ENCODE results near the gene LDB3. TPM values are rescaled to one million over a fixed set of nuclear protein-coding genes. Genes with fewer than 3 reads are reported as not detected.

Gene LDB3
- total RNA-seq, 3 donors from 2014 or later (not counting 1 experiment from before 2014, with no cell fraction given), result 0.11 to 0.12 TPM; not detected in 1

- Histone ChIP-seq H3K9me3 (ENCODE audit: control insufficient read depth, insufficient read depth, low read length) (no peaks in the 10 kb centered on the region), H3K4me1 (ENCODE audit: control insufficient read depth, insufficient read depth, low read length) (peaks cover 12% of the 10 kb centered on the region), H3K27me3 (ENCODE audit: control insufficient read depth, insufficient read depth, low read length) (no peaks in the 10 kb centered on the region), H3K4me3 (ENCODE audit: low read length) (no peak overlapping the region), H3K27ac (ENCODE audit: low read length) (no peak overlapping the region), H3K36me3 (ENCODE audit: control insufficient read depth, insufficient read depth, low read length) (no peaks in the 10 kb centered on the region)
- no peak for ATAC-seq
- TF ChIP-seq, protein P1, sequence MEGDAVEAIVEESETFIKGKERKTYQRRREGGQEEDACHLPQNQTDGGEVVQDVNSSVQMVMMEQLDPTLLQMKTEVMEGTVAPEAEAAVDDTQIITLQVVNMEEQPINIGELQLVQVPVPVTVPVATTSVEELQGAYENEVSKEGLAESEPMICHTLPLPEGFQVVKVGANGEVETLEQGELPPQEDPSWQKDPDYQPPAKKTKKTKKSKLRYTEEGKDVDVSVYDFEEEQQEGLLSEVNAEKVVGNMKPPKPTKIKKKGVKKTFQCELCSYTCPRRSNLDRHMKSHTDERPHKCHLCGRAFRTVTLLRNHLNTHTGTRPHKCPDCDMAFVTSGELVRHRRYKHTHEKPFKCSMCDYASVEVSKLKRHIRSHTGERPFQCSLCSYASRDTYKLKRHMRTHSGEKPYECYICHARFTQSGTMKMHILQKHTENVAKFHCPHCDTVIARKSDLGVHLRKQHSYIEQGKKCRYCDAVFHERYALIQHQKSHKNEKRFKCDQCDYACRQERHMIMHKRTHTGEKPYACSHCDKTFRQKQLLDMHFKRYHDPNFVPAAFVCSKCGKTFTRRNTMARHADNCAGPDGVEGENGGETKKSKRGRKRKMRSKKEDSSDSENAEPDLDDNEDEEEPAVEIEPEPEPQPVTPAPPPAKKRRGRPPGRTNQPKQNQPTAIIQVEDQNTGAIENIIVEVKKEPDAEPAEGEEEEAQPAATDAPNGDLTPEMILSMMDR (IDR thresholded peaks at IDR 0.05), result no peak
- no peak for DNase-seq
- Mint-ChIP-seq H3K4me3 (no peak overlapping the region), H3K4me1 (peaks cover 7 to 10% of the 10 kb centered on the region in 2 donors), H3K27me3 (ENCODE audit: low read depth in 2 of 2) (peaks cover 0 to 6% of the 10 kb centered on the region in 2 donors), H3K27ac (no peak overlapping the region), H3K9me3 (no peaks in the 10 kb centered on the region), H3K36me3 (no peaks in the 10 kb centered on the region)
- WGBS (ENCODE audit: insufficient coverage), result 89% methylated on average over 5 of the region's 5 CpGs
- intact Hi-C loops (cut with micrococcal nuclease), result no loop called here
Measured at GRCh38 chr10:86715836-86716235, 47.5 kb downstream of the LDB3 start.

GRCh38 chr10:86716466-86716865 lies 48.2 kb downstream of the LDB3 start:
- Mint-ChIP-seq H3K36me3 (no peaks in the 10 kb centered on the region), H3K4me1 (peaks cover 6 to 7% of the 10 kb centered on the region in 2 donors), H3K27ac (no peak overlapping the region), H3K27me3 (ENCODE audit: low read depth in 2 of 2) (peaks cover 4 to 12% of the 10 kb centered on the region in 2 donors), H3K9me3 (no peaks in the 10 kb centered on the region), H3K4me3 (no peak overlapping the region)
- Histone ChIP-seq H3K27ac (ENCODE audit: low read length) (no peak overlapping the region), H3K4me3 (ENCODE audit: low read length) (no peak overlapping the region), H3K27me3 (ENCODE audit: control insufficient read depth, insufficient read depth, low read length) (no peaks in the 10 kb centered on the region), H3K4me1 (ENCODE audit: control insufficient read depth, insufficient read depth, low read length) (peaks cover 10% of the 10 kb centered on the region), H3K9me3 (ENCODE audit: control insufficient read depth, insufficient read depth, low read length) (no peaks in the 10 kb centered on the region), H3K36me3 (ENCODE audit: control insufficient read depth, insufficient read depth, low read length) (no peaks in the 10 kb centered on the region)
- TF ChIP-seq, protein P1 (IDR thresholded peaks at IDR 0.05), result no peak
- ATAC-seq, result no peak
- DNase-seq, result no peak
- WGBS (ENCODE audit: insufficient coverage), result 95% methylated on average over 13 of the region's 13 CpGs
- intact Hi-C loops (cut with micrococcal nuclease), result no loop called here

DNA sequence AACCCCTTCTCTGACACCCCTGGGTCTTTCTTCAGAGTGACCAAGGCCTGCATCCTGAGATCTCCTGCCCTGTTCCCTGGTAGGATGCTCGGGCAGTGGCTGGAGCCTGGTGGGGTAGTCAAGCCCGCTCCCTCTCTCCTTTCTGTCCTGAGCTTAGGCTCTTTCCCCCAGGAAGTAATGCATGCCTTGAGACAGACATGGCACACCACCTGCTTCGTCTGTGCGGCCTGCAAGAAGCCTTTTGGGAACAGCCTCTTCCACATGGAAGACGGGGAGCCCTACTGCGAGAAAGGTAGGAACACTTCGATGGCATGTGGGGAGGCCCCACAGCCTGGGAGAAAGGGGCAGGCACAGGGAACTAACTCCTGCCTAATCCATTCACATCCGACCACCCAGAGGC lies 50.2 kb downstream of the LDB3 start:
- Histone ChIP-seq H3K36me3 (ENCODE audit: control insufficient read depth, insufficient read depth, low read length) (no peaks in the 10 kb centered on the region), H3K4me3 (ENCODE audit: low read length) (no peak overlapping the region), H3K27ac (ENCODE audit: low read length) (no peak overlapping the region), H3K9me3 (ENCODE audit: control insufficient read depth, insufficient read depth, low read length) (peaks cover 5% of the 10 kb centered on the region), H3K27me3 (ENCODE audit: control insufficient read depth, insufficient read depth, low read length) (no peaks in the 10 kb centered on the region), H3K4me1 (ENCODE audit: control insufficient read depth, insufficient read depth, low read length) (peaks cover 8% of the 10 kb centered on the region)
- peaks cover 4 to 20% of the 10 kb centered on the region in 2 donors for H3K27me3 Mint-ChIP-seq (ENCODE audit: low read depth in 2 of 2)
- H3K4me1 Mint-ChIP-seq, result peaks cover 7 to 8% of the 10 kb centered on the region in 2 donors
- 91% methylated on average over 8 of the region's 8 CpGs for WGBS (ENCODE audit: insufficient coverage)
- H3K9me3 Mint-ChIP-seq, result no peaks in the 10 kb centered on the region
- no peaks in the 10 kb centered on the region for H3K36me3 Mint-ChIP-seq
- no peak for DNase-seq
- H3K4me3 Mint-ChIP-seq, result no peak overlapping the region
- TF ChIP-seq, protein P1 (IDR thresholded peaks at IDR 0.05), result no peak
- intact Hi-C loops (cut with micrococcal nuclease), result no loop called here
- no peak for ATAC-seq
- no peak overlapping the region for H3K27ac Mint-ChIP-seq

- Mint-ChIP-seq H3K27ac (no peak overlapping the region), H3K9me3 (no peaks in the 10 kb centered on the region), H3K27me3 (ENCODE audit: low read depth in 2 of 2) (peaks cover 9 to 32% of the 10 kb centered on the region in 2 donors), H3K4me3 (no peak overlapping the region), H3K36me3 (no peaks in the 10 kb centered on the region), H3K4me1 (peaks cover 7 to 10% of the 10 kb centered on the region in 2 donors)
- no peak for ATAC-seq
- peaks cover 5% of the 10 kb centered on the region for H3K9me3 ChIP-seq (ENCODE audit: control insufficient read depth, insufficient read depth, low read length)
- no peak overlapping the region for H3K4me3 ChIP-seq (ENCODE audit: low read length)
- no peaks in the 10 kb centered on the region for H3K27me3 ChIP-seq (ENCODE audit: control insufficient read depth, insufficient read depth, low read length)
- H3K36me3 ChIP-seq (ENCODE audit: control insufficient read depth, insufficient read depth, low read length), result no peaks in the 10 kb centered on the region
- DNase-seq, result no peak
- H3K4me1 ChIP-seq (ENCODE audit: control insufficient read depth, insufficient read depth, low read length), result peaks cover 8% of the 10 kb centered on the region
- no peak overlapping the region for H3K27ac ChIP-seq (ENCODE audit: low read length)
- intact Hi-C loops (cut with micrococcal nuclease), result no loop called here
- TF ChIP-seq, protein P1 (IDR thresholded peaks at IDR 0.05), result no peak
- WGBS (ENCODE audit: insufficient coverage), result 89% methylated on average over 5 of the region's 5 CpGs
Measured at GRCh38 chr10:86721232-86721631, 52.9 kb downstream of the LDB3 start.

All from natural killer cell (primary cell).